Ishikawa (cell line): ENCODE data around the gene NUP153.

Source experiments
- CEBPB ChIP-seq: IDR thresholded peaks from 2 replicates; pipeline ENCODE4 v1.6.1; 2012
- CREB1 ChIP-seq: IDR thresholded peaks from 2 replicates; pipeline ENCODE4 v1.6.1; 2012; ENCODE audit warnings: low read depth
- EGR1 ChIP-seq: IDR thresholded peaks from 2 replicates; pipeline ENCODE4 v1.6.1; 2012
- EP300 ChIP-seq: IDR thresholded peaks from 2 replicates; pipeline ENCODE4 v1.6.1; 2012; ENCODE audit warnings: borderline replicate concordance
- FOXM1 ChIP-seq: IDR thresholded peaks from 2 replicates; pipeline ENCODE4 v1.6.1; 2012; ENCODE audit warnings: low read depth, borderline replicate concordance
- MAX ChIP-seq: IDR thresholded peaks from 2 replicates; pipeline ENCODE4 v1.6.1; 2012
- NFIC ChIP-seq: IDR thresholded peaks from 2 replicates; pipeline ENCODE4 v1.6.1; 2012
- RAD21 ChIP-seq: IDR thresholded peaks from 2 replicates; pipeline ENCODE4 v1.6.1; 2012; ENCODE audit warnings: low read depth
- REST ChIP-seq: IDR thresholded peaks from 2 replicates; pipeline ENCODE4 v1.6.1; 2012; ENCODE audit warnings: low read depth, mild to moderate bottlenecking
- TAF1 ChIP-seq: IDR thresholded peaks from 2 replicates; pipeline ENCODE4 v1.6.1; 2012; ENCODE audit warnings: low read depth, mild to moderate bottlenecking
- TCF12 ChIP-seq: IDR thresholded peaks from 2 replicates; pipeline ENCODE4 v1.6.1; 2012; ENCODE audit warnings: low read depth
- TEAD4 ChIP-seq: IDR thresholded peaks from 2 replicates; pipeline ENCODE4 v1.6.1; 2012
- USF1 ChIP-seq: IDR thresholded peaks from 2 replicates; pipeline ENCODE4 v1.6.1; 2012
- YY1 ChIP-seq: IDR thresholded peaks from 2 replicates; pipeline ENCODE4 v1.6.1; 2012; ENCODE audit warnings: low read depth
- ZBTB7A ChIP-seq: IDR thresholded peaks from 2 replicates; pipeline ENCODE4 v1.6.1; 2012; ENCODE audit warnings: low read depth

NUP153 gene

GRCh38 chr6:17729223-17730077 is 22.7 kb upstream of the NUP153 start:
- TF ChIP-seq RAD21: no peak

GRCh38 chr6:17728551-17729222 is 22.0 kb upstream of the NUP153 start:
- TF ChIP-seq EP300 (no peak), FOXM1 (no peak), YY1 (no peak), TEAD4 (no peak), RAD21 (no peak), ZBTB7A (no peak), USF1 (no peak), TCF12 (no peak), MAX (no peak), TAF1 (no peak), CREB1 (no peak)

- TF ChIP-seq USF1 (no peak), TEAD4 (no peak), REST (no peak), EP300 (no peak), RAD21 (no peak)
These were observed 18.4 kb upstream of the NUP153 start for GRCh38 chr6:17725083-17725482.

GRCh38 chr6:17724341-17724740 is 17.6 kb upstream of the NUP153 start:
- TF ChIP-seq CREB1: no peak
- TF ChIP-seq ZBTB7A: no peak
- TF ChIP-seq FOXM1: no peak
- no peak for TF ChIP-seq MAX
- TF ChIP-seq TEAD4: no peak
- TF ChIP-seq RAD21: no peak
- TF ChIP-seq USF1: no peak
- TF ChIP-seq TAF1: no peak
- no peak for TF ChIP-seq NFIC
- TF ChIP-seq CEBPB: no peak
- no peak for TF ChIP-seq EGR1
- no peak for TF ChIP-seq EP300
- no peak for TF ChIP-seq TCF12

GRCh38 chr6:17721671-17722070 is 14.9 kb upstream of the NUP153 start:
- TF ChIP-seq NFIC (no peak), YY1 (no peak), TAF1 (no peak), RAD21 (no peak), ZBTB7A (no peak), USF1 (no peak), REST (no peak)
